Measurements from ENCODE around the gene IMP4.

- TF ChIP-seq CTCF (conservative IDR thresholded peaks at IDR 0.05; ENCODE audit: low read length): no peak
- TF ChIP-seq EZH2phosphoT487 (IDR thresholded peaks at IDR 0.05; ENCODE audit: borderline replicate concordance): no peak
These were observed 27.3 kb downstream of the IMP4 start for GRCh38 chr2:130369965-130370341.

Data from Loucy (cell line).